ENCODE results near the gene C4BPA. TPM values are rescaled to one million over a fixed set of nuclear protein-coding genes. Genes with fewer than 3 reads are reported as not detected.

C4BPA gene
- total RNA-seq, 1 experiment from 2014 or later: not detected

DNA sequence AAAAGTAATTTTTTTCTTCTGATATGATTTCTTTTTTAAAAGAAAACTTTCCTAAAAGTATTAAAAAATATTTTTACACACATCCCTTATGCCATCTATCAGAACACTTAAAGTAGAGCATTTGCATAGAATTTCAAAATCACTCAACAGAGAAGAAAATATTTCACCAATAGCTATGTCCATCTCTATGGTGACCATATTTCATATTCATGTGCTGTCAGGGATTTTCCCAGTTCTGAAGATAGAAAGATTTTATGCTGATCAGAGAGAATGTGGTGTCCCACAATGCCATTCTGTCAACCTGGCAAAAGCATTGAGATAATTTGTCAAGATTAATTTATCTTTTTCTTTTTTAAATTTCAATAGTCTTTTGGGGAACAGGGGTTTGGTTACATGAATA lies 87.0 kb downstream of the C4BPA start:
- DNase-seq (ENCODE audit: low read depth): no peak

DNA sequence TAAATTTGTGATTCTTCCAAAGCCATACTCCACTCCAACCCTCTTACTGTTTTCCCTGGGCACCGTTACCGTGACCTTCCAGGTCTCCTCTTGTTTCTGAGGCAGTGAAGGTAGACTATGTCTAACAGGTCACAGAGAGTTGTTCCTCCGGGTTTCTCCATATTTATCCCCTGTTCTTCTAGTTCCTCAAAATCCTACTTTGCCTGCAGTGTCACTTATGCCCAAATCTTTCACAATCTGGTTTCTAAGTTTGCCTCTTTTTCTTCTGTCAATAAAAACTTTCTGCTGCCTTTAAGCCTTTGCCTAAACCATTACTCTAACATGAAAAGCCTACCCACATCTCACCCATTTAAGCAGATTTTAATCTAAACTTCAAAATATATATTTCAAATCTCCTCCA lies 87.7 kb downstream of the C4BPA start:
- DNase-seq (ENCODE audit: low read depth): no peak

DNA sequence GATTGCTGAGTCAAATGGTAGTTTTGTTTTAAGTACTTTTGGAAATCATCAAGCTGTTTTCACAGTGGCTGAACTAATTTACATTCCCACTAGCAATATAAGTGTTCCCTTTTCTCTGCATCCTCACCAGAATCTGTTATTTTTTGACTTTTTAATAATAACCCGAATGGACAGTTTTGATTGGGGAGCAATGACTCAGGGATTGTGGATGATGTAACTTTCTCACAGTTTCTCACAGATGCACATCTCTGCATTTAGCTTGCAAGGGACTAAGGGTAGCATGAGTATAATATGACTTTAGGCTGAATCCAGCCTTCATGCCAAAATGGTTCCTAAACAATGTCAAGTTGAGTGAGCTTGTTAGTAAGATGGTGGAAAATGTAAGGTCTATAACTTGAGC lies 90.2 kb downstream of the C4BPA start:
- no peak for DNase-seq (ENCODE audit: low read depth)

Other genes with a start within 250 kb of the C4BPA start
- gene IL20, start 238.6 kb upstream of the C4BPA start, total RNA-seq (2014; rRNA removed; shearing (Covaris generic)): not detected in 2 replicates
- 2.1 and 2.6 TPM in 2 replicates for gene IL24, start 206.8 kb upstream of the C4BPA start, total RNA-seq (2014; rRNA removed; shearing (Covaris generic))
- 0.68 and 1.7 TPM in 2 replicates for gene FCMR, start 182.3 kb upstream of the C4BPA start, total RNA-seq (2014; rRNA removed; shearing (Covaris generic))
- not detected in 2 replicates for gene PIGR, start 157.8 kb upstream of the C4BPA start, total RNA-seq (2014; rRNA removed; shearing (Covaris generic))
- gene FCAMR, start 133.8 kb upstream of the C4BPA start, total RNA-seq (2014; rRNA removed; shearing (Covaris generic)): not detected in 2 replicates
- gene C1orf116, start 71.5 kb upstream of the C4BPA start, total RNA-seq (2014; rRNA removed; shearing (Covaris generic)): 0.10 and 0.12 TPM in 2 replicates
- gene YOD1, start 53.0 kb upstream of the C4BPA start, total RNA-seq (2014; rRNA removed; shearing (Covaris generic)): 6.9 and 7.8 TPM in 2 replicates
- gene PFKFB2, start 51.0 kb upstream of the C4BPA start, total RNA-seq (2014; rRNA removed; shearing (Covaris generic)): 2.8 and 3.2 TPM in 2 replicates
- gene C4BPB, start 15.4 kb upstream of the C4BPA start, total RNA-seq (2014; rRNA removed; shearing (Covaris generic)): not detected in 2 replicates
- gene CD55, start 217.4 kb downstream of the C4BPA start, total RNA-seq (2014; rRNA removed; shearing (Covaris generic)): 17.0 and 20.9 TPM in 2 replicates

Measured in RPMI7951 (cell line).